SK-MEL-5 (cell line): ENCODE measurements around the gene AMDHD2. TPM values are rescaled to one million over a fixed set of nuclear protein-coding genes. Genes with fewer than 3 reads are reported as not detected.

Experiments
- DNase-seq: peaks from one replicate; pipeline ENCODE4 v3.0.0-alpha.2; 2016; ENCODE audit warnings: low read depth, low spot score
- in situ Hi-C: cut with HindIII; loops from 2 replicates; pipeline ENCODE4 v1.10.0; 2016; ENCODE audit warnings: low sequenced_read_pairs, high pct_unique_total_duplicates, low pct_unique_long_range_greater_than_20kb
- total RNA-seq: library from RNA; depleted of rRNA; stranded (reverse); fragments of >200 nt; shearing (Covaris generic); gene quantifications from 2 replicates; pipeline ENCODE4 v1.2.3, GENCODE V29; 2014

Gene AMDHD2
- total RNA-seq, 1 experiment from 2014 or later: 124 TPM

DNA sequence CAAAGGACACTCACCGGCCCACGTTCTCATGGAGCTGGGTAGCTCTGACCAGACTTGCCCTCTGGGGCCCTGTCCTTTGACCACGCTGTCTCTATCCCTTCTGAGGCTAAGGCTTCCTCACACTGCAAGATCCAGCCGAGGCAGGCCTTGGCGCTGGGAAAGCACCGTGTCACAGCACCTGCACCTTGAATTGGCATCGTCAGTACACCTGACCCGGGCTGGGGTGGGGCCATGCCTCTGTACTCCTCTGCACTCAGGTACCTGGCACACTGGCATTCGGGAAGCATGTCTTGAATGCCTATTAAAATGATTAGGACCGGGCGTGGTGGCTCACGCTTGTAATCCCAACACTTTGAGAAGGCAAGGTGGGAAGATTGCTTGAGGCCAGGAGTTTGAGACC is 39.2 kb upstream of the AMDHD2 start:
- no peak for DNase-seq
- in situ Hi-C loops: no loop called here

DNA sequence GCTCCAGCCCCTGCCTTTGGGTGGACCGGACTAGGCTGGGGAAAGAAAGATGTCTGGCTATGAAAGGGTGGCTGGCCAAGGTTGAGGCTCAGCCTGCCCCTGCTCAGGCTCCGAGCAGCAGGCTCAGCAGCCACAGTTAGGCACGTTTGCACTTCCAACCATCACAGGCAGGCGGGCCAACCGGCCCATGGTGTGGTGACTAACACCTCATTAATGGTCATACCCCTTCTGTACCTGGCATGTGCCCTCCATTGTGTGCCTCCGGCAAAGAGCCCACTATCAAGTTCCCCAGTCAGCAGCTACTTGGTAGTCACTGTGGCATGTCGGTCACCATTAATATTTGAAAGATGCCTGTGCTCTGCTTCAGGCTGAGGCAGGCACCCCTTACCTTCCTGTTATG is 38.5 kb upstream of the AMDHD2 start:
- in situ Hi-C loops: no loop called here
- DNase-seq: no peak

DNA sequence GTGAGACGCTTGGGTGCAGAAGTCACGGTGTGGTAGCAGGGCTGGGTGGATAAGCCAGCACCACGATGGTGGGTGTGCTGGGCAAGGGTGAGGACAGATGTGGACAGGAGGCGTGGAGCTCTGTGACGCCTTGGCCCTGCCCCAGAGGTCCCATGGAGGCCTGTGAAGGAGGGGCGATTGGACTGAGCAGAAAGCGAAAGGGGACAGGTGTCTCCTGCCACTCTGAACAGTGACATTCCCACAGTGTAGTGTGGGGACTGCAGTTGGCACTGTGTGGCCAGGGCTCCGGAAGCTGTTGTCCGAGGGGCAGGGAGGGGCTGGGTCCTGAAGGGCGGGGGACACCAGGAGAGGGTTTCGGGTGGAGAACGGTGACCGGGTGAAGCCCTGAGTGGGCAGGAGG is 37.9 kb upstream of the AMDHD2 start:
- in situ Hi-C loops: no loop called here
- no peak for DNase-seq

DNA sequence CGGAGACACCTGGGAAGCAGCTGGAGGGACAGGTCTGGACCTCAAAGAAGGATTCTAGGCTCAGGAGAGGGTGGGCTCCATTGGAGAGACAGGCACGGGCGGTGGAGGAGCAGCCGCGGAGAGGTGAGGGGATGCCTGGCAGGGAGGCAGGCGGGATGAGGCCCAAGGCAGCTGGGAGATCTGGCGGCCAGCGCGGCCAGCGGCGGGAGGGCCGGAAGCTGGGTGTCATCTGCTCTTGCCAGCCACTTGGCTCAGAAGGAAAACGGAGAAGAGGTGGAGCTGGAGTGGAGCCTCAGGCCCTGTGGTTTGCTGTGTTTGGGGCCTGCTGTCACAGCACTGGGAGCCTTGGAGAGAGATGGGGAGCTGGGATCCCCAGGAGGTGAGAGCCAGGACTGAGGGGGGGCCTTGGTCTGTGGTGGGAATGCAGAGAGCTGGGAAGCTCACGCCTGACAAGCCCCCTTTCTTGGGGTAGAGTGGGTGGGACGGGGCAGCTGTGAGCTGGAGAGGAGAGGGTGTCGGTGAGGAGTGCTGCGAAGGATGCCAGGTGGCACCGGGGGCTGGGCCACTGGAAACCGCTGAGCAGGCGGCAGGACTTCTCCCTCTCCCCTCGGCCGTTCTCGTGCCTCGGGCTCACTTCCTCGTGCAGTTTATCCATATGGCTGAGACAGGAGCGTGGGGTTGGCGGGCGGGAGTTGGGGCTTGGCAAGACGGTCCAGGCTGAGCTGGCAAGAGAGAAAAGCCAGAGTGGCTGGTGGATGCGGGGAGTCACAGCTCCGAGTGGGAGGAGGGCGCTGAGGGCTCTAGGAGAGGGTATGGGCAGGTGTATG is 37.2 kb upstream of the AMDHD2 start:
- no peak for DNase-seq
- in situ Hi-C loops: no loop called here

- in situ Hi-C loops: no loop called here
- DNase-seq: no peak
Observed at GRCh38 chr16:2483939-2484897, 36.0 kb upstream of the AMDHD2 start.

DNA sequence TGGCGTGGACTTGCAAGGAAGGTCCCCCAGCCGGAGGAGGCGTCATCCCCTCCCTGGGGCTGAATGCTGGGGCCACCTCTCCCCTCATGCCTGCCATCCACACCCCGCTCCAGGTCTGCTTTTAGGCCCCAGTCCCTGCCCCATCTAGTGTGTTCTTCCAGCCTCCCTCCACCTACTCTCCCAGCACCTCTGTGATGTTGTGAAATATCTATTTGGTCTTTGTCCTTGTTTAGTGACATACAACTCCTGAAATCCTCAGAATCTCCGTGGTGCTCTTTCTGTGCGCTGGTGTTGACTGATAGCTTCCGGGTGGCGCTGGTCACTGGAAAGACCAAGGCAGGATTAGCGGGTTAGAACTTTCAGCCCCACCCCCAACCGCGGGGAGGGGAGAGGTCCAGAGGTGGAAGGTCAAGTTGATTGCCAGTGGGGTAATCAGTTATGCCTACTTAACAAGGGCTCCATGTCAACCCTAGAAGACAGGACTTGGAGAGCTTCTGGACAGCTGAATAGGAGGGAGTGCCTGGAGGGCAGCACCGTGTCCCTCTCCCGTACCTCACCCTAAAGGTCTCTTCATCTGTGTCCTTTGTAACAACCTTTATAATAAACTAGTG is 35.2 kb upstream of the AMDHD2 start:
- DNase-seq: no peak
- in situ Hi-C loops: no loop called here

- DNase-seq: no peak
Observed at GRCh38 chr16:2485811-2486507, 34.2 kb upstream of the AMDHD2 start.

DNA sequence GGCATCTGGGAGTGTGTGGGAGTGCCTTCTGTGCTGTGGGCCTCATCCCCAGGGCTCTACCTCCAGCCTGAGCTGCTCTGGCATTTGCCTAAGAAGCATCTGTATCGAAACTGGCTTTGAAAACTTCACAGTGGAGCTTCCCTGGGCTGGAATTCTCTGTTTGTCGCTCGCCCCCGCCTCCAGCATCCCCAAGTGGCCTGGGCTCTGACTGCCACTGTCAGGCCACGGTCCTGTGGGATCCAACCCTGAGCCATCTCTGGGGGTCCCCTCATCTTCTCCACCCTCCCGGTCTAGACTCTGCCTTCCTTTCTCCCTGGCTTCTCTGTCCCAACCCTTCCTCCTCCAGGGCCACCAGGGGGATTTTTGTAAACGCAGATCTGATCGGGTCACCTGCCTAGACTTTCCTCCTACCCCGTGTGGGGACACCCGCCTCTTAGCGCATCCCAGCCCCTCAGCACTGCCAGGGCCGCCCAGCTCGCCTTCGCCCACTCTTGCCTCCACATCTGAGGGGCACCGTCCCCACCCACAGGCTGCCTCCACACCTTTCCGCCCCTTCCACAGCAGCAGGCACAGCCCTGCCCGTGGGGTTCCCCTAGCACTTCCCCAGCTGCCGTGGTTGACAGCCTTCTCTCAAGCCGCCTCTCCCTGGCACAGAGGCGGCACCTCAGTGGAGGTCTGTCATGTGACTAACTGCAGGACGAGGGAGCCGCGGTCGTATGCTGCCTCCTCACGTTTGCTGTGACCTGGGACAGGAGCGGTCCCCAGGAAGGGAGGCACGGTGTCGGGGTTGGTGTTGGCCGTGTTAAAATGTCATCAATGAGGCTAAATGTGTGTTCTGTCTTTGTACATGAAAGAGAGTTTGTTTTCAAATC is 33.3 kb upstream of the AMDHD2 start:
- peak; percentile 26 for DNase-seq
- in situ Hi-C loops: no loop called here

More at GRCh38 chr16:2485811-2486507, 34.2 kb upstream of the AMDHD2 start:
- in situ Hi-C loops: no loop called here

DNA sequence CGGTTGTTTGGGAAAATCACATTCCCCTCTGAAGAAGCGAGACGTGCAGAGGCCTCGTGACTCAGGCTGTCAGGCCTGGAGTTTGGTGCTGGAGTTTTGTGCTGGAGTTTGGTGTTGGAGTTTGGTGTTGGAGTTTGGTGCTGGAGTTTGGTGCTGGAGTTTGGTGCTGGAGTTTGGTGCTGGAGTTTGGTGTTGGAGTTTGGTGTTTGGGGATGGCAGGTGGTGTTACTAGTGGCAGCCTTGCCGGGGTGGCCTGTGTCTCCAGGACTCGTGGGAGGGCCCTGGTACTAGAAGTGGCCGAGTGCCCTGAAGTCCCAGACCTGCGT is 32.7 kb upstream of the AMDHD2 start:
- no peak for DNase-seq
- in situ Hi-C loops: no loop called here

DNA sequence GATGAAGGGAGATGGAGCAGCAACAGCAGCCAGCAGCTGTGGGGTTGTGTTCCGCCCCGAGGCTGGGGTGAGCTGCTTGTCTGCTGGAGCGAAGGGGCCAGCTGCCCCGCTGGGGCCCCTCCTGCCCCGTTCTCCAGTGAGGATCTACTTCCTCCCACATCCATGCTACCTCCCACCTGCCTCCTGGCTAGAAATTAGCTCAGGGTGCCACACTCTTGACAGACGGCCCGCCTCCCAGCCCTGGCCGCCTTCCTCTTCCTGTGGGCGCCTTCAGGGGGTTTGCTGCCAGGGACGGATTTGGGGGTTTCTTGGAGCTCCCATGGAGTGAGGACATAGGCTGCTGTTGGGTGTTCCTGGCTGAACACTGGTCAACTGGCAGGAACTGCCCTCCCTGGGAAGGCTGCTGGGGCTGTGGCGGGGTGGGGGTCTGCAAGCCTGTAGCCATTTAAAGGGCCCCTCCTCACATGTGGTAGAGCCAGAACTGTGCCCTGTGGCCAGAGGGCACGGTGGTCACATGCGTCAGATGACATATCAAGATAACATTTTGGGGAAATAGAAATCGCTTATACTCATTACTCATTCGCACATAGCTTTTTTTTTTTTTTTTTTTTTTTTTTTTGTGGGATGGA is 32.2 kb upstream of the AMDHD2 start:
- no peak for DNase-seq
- in situ Hi-C loops: no loop called here

DNA sequence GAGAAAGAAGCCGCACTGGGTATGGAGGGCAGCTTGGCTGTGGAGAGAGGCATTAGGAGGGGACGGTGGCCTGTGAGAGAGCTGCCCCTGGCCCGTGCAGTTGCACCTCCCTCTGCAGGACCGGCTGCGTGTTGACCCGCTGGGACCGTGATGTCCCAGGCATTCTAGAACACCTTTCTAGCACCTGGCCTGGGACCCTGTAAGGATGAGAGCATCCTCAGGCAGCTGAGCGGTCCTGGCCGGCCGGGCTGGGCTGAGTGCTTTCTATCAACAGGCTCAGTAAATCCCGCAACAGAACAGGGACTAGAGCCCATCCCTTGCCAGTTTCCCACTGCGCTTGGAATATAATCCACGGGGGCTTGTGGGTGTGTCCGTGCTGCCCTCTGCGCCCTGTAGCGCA is 30.6 kb upstream of the AMDHD2 start:
- in situ Hi-C loops: no loop called here
- no peak for DNase-seq

DNA sequence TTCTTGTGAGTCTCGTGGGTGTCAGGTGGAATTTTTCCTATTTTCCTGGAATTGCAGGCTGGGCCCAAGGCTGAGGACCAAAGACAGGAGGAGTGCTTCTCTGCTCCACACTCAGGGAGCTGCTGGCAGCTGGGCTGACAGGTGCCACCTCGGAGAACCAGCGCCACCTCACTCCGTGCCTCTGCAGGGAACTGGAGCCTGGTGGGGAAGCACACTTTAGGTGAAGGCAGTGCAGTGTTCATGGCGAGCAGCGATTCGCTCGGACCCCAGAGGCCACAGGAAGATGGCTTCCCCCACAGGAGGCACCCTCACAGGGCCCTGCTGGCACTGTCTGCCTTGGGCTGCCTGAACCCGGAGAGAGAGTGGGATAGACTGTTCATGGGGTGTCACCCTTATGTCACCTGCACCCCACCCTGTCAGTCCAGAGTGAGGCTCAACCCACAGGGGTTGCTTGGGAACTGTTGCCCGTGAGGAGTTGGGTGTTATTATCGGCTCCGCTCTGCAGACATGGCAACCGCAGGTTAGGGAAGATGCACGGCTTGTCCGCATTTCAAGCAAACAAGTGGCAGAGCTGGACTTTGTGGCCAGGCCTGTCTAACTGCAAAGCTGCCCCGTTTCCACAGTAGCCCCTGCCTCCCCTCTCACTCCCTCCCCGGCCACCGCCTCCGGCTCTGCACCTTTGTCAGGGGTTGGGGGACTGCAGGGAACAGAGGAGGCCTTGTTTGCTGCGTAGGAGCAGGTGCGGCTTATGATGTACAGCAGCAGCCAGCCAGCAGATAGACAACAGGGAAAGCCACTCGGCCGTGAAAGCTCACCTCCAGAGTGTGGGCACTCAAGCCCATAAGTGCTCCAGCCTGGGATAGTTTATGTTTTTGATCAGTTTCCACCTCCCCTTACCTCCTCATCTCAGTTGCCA is 29.7 kb upstream of the AMDHD2 start:
- no peak for DNase-seq
- in situ Hi-C loops: no loop called here

DNA sequence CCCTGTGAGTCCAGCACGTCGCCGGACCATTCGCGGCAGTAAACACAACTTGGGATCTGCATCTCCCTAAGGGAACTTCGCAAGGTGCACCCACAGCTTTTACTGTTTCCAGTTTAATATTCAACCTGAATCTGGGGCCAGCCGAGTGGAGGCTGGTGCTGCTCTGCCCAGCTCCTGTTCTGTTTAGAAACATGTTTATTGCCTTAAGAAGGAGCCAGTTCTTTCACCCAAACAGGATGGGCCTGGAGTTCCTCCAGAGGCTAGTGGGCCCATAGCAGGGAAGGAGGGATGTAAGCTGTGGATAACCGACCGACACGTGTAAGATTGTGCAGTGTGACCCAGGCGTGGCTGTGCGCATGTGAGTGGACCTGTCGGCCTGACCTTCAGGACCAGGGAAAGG is 27.9 kb upstream of the AMDHD2 start:
- in situ Hi-C loops: no loop called here
- no peak for DNase-seq

DNA sequence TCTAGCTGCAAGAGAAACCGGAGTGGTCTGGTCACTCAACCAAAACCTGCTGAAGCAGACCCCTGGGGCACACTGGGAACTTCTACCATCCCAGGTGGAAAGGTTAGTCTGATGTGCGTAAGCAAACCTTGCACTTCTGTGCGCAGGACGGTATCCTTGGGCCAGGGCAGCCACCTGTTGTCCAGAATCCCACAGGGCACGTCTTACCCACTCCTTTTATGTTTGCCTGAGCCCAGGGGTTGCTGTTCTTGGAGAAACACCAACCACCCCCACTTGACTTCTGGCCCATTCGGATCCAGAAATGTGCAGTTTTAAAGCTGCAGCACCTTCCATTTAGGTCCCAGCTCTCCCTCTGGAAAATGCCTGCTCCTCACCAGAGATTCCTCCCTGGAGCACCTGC is 26.6 kb upstream of the AMDHD2 start:
- in situ Hi-C loops: no loop called here

DNA sequence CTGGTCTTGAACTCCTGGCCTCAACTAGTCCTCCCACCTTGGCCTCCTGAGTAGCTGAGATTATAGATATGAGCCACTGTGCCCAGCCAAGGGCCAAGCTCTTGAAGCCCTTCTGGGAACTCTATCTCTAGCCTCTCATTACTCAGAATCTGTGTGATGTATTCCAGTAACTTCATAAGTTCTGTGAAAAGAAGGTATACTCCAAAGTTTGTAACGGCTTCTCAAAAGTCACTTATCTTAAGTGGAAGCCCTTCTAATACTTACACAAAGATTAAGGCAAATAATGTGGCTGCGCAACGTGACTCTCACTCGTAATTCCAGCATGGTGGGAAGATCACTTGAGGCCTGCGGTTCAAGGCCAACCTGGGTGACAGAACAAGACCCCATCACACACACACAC is 25.6 kb upstream of the AMDHD2 start:
- no peak for DNase-seq
- in situ Hi-C loops: no loop called here

More for the DNA sequence above, 26.6 kb upstream of the AMDHD2 start:
- no peak for DNase-seq

GRCh38 chr16:2495041-2495440 is 25.1 kb upstream of the AMDHD2 start:
- DNase-seq: no peak
- in situ Hi-C loops: no loop called here
